SK-N-SH treated with all-trans-retinoic acid at 6 μM for 48 hours (cell line): ENCODE measurements around the gene SEMA3F.

Source experiments
- ATAC-seq: fragments of 200-7000 bp; cut with Tn5 transposase; 3 replicates; pipeline ENCODE4 v1.9.1; 2020; ENCODE audit warnings: mild to moderate bottlenecking, moderate library complexity
- ARNTL ChIP-seq: fragments of 450-650 bp; formaldehyde crosslinking; IDR thresholded peaks from 2 replicates; pipeline ENCODE4 v1.5.0; 2020; ENCODE audit warnings: low read depth, mild to moderate bottlenecking, moderate library complexity, borderline replicate concordance
- BACH2 ChIP-seq: fragments of 250-450 bp; sonication (Bioruptor Pico); IDR thresholded peaks from 2 replicates; pipeline ENCODE4 v1.9.0; 2021; ENCODE audit warnings: mild to moderate bottlenecking, borderline replicate concordance
- CREB5 ChIP-seq: fragments of 250-450 bp; sonication (Bioruptor Pico); IDR thresholded peaks from 2 replicates; pipeline ENCODE4 v1.5.1; 2020; ENCODE audit warnings: low read depth, mild to moderate bottlenecking, moderate library complexity
- CSRNP3 ChIP-seq: fragments of 250-450 bp; sonication (Bioruptor Pico); IDR thresholded peaks from 2 replicates; pipeline ENCODE4 v1.5.1; 2021; ENCODE audit warnings: mild to moderate bottlenecking, moderate library complexity
- GLIS3 ChIP-seq: fragments of 250-450 bp; sonication (Bioruptor Pico); IDR thresholded peaks from 2 replicates; pipeline ENCODE4 v1.5.0; 2020; ENCODE audit warnings: mild to moderate bottlenecking, moderate library complexity
- ISL1 ChIP-seq: fragments of 250-450 bp; sonication (Bioruptor Pico); IDR thresholded peaks from 2 replicates; pipeline ENCODE4 v2.1.2; 2022; ENCODE audit warnings: mild to moderate bottlenecking, moderate library complexity
- OSR1 ChIP-seq: fragments of 250-450 bp; sonication (Bioruptor Pico); IDR thresholded peaks from 2 replicates; pipeline ENCODE4 v1.8.0; 2022; ENCODE audit warnings: moderate library complexity, mild to moderate bottlenecking, inconsistent platforms
- POU6F1 ChIP-seq: fragments of 250-450 bp; sonication (Bioruptor Pico); IDR thresholded peaks from 2 replicates; pipeline ENCODE4 v1.8.0; 2021; ENCODE audit warnings: low read depth, mild to moderate bottlenecking, moderate library complexity, borderline replicate concordance
- PPARA ChIP-seq: fragments of 250-450 bp; sonication (Bioruptor Pico); IDR thresholded peaks from 2 replicates; pipeline ENCODE4 v1.5.0; 2020; ENCODE audit warnings: mild to moderate bottlenecking, borderline replicate concordance
- RARB ChIP-seq: fragments of 250-450 bp; sonication (Bioruptor Pico); IDR thresholded peaks from 2 replicates; pipeline ENCODE4 v1.8.0; 2021; ENCODE audit warnings: mild to moderate bottlenecking, moderate library complexity
- SNAI2 ChIP-seq: fragments of 250-450 bp; sonication (Bioruptor Pico); IDR thresholded peaks from 2 replicates; pipeline ENCODE4 v1.5.0; 2020; ENCODE audit warnings: mild to moderate bottlenecking, moderate library complexity
- TCF4 ChIP-seq: fragments of 250-450 bp; sonication (Bioruptor Pico); IDR thresholded peaks from 2 replicates; pipeline ENCODE4 v1.8.0; 2021; ENCODE audit warnings: mild to moderate bottlenecking, moderate library complexity, borderline replicate concordance
- TSHZ2 ChIP-seq: fragments of 250-450 bp; sonication (Bioruptor Pico); IDR thresholded peaks from 2 replicates; pipeline ENCODE4 v1.5.0; 2020; ENCODE audit warnings: mild to moderate bottlenecking, moderate library complexity
- ZC3H10 ChIP-seq: fragments of 250-450 bp; sonication (Bioruptor Pico); IDR thresholded peaks from 2 replicates; pipeline ENCODE4 v1.5.1; 2021; ENCODE audit warnings: mild to moderate bottlenecking, moderate library complexity
- ZFP3 ChIP-seq: fragments of 250-450 bp; sonication (Bioruptor Pico); IDR thresholded peaks from 2 replicates; pipeline ENCODE4 v1.5.0; 2020; ENCODE audit warnings: mild to moderate bottlenecking, moderate library complexity
- ZFP30 ChIP-seq: fragments of 450-650 bp; formaldehyde crosslinking; IDR thresholded peaks from 2 replicates; pipeline ENCODE4 v1.5.0; 2022; ENCODE audit warnings: mild to moderate bottlenecking, moderate library complexity
- ZNF565 ChIP-seq: fragments of 450-650 bp; formaldehyde crosslinking; conservative IDR thresholded peaks from 2 replicates; pipeline ENCODE4 v1.5.0; 2020; ENCODE audit warnings: low read depth, mild to moderate bottlenecking, moderate library complexity
- ZNF70 ChIP-seq: fragments of 450-650 bp; formaldehyde crosslinking; IDR thresholded peaks from 2 replicates; pipeline ENCODE4 v1.5.0; 2020; ENCODE audit warnings: mild to moderate bottlenecking, moderate library complexity

Gene SEMA3F

GRCh38 chr3:50203113-50203808, 48.1 kb downstream of the SEMA3F start:
- ATAC-seq: no peak
- TF ChIP-seq ISL1 (no peak), TCF4 (CRISPR knock-in tag) (no peak), ZNF70 (CRISPR knock-in tag) (no peak), TSHZ2 (no peak), SNAI2 (CRISPR knock-in tag) (no peak), ZC3H10 (CRISPR knock-in tag) (no peak), ZNF565 (no peak), ZFP3 (CRISPR knock-in tag) (no peak), CREB5 (CRISPR knock-in tag) (no peak), BACH2 (CRISPR knock-in tag) (no peak), CSRNP3 (CRISPR knock-in tag) (no peak), ZFP30 (CRISPR knock-in tag) (no peak), POU6F1 (no peak), ARNTL (no peak)

GRCh38 chr3:50203809-50204803, 49.0 kb downstream of the SEMA3F start:
- ATAC-seq: no peak
- TF ChIP-seq ZFP3 (CRISPR knock-in tag): no peak
- TF ChIP-seq OSR1 (CRISPR knock-in tag): no peak
- no peak for TF ChIP-seq TSHZ2
- no peak for TF ChIP-seq ISL1
- TF ChIP-seq ZNF70 (CRISPR knock-in tag): no peak
- TF ChIP-seq ARNTL: no peak
- no peak for TF ChIP-seq RARB
- TF ChIP-seq TCF4 (CRISPR knock-in tag): no peak
- no peak for TF ChIP-seq PPARA (CRISPR knock-in tag)
- no peak for TF ChIP-seq ZNF565
- TF ChIP-seq BACH2 (CRISPR knock-in tag): no peak
- TF ChIP-seq CSRNP3 (CRISPR knock-in tag): no peak
- TF ChIP-seq CREB5 (CRISPR knock-in tag): no peak
- no peak for TF ChIP-seq POU6F1
- no peak for TF ChIP-seq GLIS3 (CRISPR knock-in tag)
- TF ChIP-seq SNAI2 (CRISPR knock-in tag): no peak
